Endothelial cell (in vitro differentiated cells): ENCODE results near the gene UPP1. TPM values are rescaled to one million over a fixed set of nuclear protein-coding genes. Genes with fewer than 3 reads are reported as not detected.

ENCODE experiments used
- DNase-seq: peaks from one replicate; pipeline ENCODE4 v3.0.0; 2021; ENCODE audit warnings: low spot score
- H3K27ac Mint-ChIP-seq: one replicate; pipeline ENCODE4 v1.8.0; 2021; ENCODE audit warnings: mixed read lengths, inconsistent platforms; ENCODE audit not compliant: unreplicated experiment
- H3K27me3 Mint-ChIP-seq: one replicate; pipeline ENCODE4 v1.8.0; 2021; ENCODE audit warnings: mild to moderate bottlenecking, moderate library complexity, mixed read lengths, inconsistent platforms; ENCODE audit not compliant: unreplicated experiment
- H3K36me3 Mint-ChIP-seq: one replicate; pipeline ENCODE4 v1.8.0; 2021; ENCODE audit warnings: mild to moderate bottlenecking, low read depth, mixed read lengths, inconsistent platforms; ENCODE audit not compliant: unreplicated experiment
- H3K4me1 Mint-ChIP-seq: one replicate; pipeline ENCODE4 v1.8.0; 2021; ENCODE audit warnings: mild to moderate bottlenecking, mixed read lengths, inconsistent platforms; ENCODE audit not compliant: unreplicated experiment
- H3K4me3 Mint-ChIP-seq: one replicate; pipeline ENCODE4 v1.8.0; 2021; ENCODE audit warnings: mild to moderate bottlenecking, mixed read lengths, inconsistent platforms; ENCODE audit not compliant: unreplicated experiment
- H3K9me3 Mint-ChIP-seq: one replicate; pipeline ENCODE4 v1.8.0; 2021; ENCODE audit warnings: mixed read lengths, inconsistent platforms; ENCODE audit not compliant: unreplicated experiment
- CTCF ChIP-seq: fragments of 200-600 bp; sonication (generic); IDR thresholded peaks from one replicate; pipeline ENCODE4 v1.5.0; 2021; ENCODE audit warnings: antibody characterized with exemption; ENCODE audit not compliant: unreplicated experiment
- total RNA-seq: library from RNA; stranded (reverse); fragmentation: NEBNext Ultra II Directional; extraction: Animal tissue kit (Norgen Biotek cat#: 25700); gene quantifications from one replicate; pipeline ENCODE4 v1.2.1, GENCODE V29; 2021; ENCODE audit not compliant: unreplicated experiment

Gene UPP1
- total RNA-seq, 1 donor from 2014 or later, result 77.4 TPM

GRCh38 chr7:48108959-48109847 is 20.1 kb downstream of the UPP1 start:
- H3K4me3 Mint-ChIP-seq, result peak overlapping the region; percentile 54
- peaks cover 16% of the 10 kb centered on the region for H3K27me3 Mint-ChIP-seq
- H3K9me3 Mint-ChIP-seq, result no peaks in the 10 kb centered on the region
- no peak for DNase-seq
- H3K27ac Mint-ChIP-seq, result peak overlapping the region; percentile 11
- TF ChIP-seq CTCF, result no peak
- H3K36me3 Mint-ChIP-seq, result peaks cover 37% of the 10 kb centered on the region
- peaks cover 3% of the 10 kb centered on the region for H3K4me1 Mint-ChIP-seq

DNA sequence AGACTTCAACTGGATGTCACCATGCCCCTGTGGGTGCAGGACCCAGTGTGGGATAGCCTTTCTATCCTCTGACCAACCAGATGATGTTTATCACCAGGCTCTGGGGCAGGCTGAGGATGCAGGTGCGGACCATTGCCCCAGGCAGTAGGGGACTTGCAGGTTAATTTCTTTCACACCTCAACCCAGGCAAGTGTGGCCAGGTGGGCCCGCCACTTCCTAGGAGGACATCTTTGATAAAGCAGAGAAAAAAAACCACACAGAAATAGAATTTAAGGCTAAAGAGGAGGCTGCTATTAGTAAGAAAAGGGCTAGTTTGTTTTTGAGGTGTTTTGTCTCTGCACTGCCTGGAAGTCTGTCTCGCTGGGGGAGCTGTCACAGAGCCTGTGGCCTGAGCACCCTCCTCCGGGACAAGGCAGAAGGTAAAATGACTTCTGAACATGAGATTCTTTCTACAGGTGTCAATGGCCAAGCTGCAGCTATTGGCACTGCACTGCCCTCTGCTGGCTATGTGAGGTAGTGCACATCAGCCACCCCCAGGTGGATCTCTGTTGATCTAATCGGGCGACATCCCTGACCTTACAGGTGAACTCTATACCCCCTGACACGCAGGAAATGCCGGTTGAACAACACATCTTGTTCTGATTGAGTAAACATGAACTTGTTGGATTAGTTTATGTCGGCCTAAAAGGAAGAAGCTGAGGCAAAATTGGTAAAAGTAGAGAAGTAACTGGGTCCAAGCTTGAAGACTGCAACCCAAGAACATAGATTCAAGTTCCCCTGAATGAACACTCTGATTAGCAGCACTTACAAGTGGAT is 21.0 kb downstream of the UPP1 start:
- H3K36me3 Mint-ChIP-seq, result peaks cover 29% of the 10 kb centered on the region
- no peak overlapping the region for H3K4me3 Mint-ChIP-seq
- peaks cover 16% of the 10 kb centered on the region for H3K27me3 Mint-ChIP-seq
- TF ChIP-seq CTCF, result peak; percentile 96
- no peaks in the 10 kb centered on the region for H3K9me3 Mint-ChIP-seq
- peak overlapping the region; percentile 11 for H3K27ac Mint-ChIP-seq
- DNase-seq, result peak; percentile 77
- H3K4me1 Mint-ChIP-seq, result peaks cover 3% of the 10 kb centered on the region

DNA sequence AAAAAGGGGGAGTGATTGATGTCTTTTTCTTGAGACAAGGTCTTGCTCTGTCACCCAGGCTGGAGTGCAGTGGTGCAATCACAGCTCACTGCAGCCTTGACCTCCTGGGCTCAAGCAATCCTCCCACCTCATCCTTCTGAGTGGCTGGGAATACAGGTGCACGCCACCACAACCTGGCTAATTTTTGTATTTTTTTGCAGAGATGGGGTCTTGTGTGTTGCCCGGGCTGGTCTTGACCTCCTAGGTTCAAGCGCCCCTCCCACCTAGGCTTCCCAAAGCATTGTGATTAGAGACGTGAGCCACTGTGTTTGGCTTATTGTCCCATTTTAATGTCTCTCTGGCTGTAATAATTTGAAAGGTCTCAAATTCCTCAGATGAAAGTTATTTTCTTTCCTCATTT is 21.8 kb downstream of the UPP1 start:
- Mint-ChIP-seq H3K9me3 (no peaks in the 10 kb centered on the region), H3K4me1 (peaks cover 3% of the 10 kb centered on the region), H3K27me3 (peaks cover 15% of the 10 kb centered on the region), H3K27ac (no peak overlapping the region), H3K4me3 (no peak overlapping the region), H3K36me3 (peaks cover 23% of the 10 kb centered on the region)
- TF ChIP-seq CTCF, result no peak
- no peak for DNase-seq

DNA sequence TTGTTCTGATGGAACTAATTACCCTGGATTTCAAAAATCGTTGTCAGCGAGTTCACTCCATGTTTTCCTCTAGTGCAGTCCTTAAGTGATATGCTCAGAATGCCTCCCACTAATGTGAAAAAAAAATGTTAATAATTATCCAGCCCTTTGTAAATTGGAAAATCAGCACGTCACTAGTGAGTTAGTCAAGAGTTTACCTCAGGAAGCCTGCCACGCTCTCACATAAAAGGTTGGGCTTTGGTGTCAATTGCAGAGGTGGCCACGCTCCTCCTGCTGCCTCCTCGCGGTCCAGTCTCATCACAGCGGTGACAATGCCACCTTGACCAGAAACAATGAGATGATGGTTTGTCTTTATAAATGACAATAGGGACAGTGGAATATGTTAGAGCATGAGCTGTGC is 22.5 kb downstream of the UPP1 start:
- Mint-ChIP-seq H3K4me3 (no peak overlapping the region), H3K36me3 (peaks cover 17% of the 10 kb centered on the region)

More for the DNA sequence above, 22.5 kb downstream of the UPP1 start:
- H3K27me3 Mint-ChIP-seq, result peaks cover 13% of the 10 kb centered on the region
- no peak for DNase-seq
- H3K27ac Mint-ChIP-seq, result no peak overlapping the region
- no peaks in the 10 kb centered on the region for H3K9me3 Mint-ChIP-seq
- no peak for TF ChIP-seq CTCF
- peaks cover 4% of the 10 kb centered on the region for H3K4me1 Mint-ChIP-seq
